ENCODE data around the gene HPSE2. TPM values are rescaled to one million over a fixed set of nuclear protein-coding genes. Genes with fewer than 3 reads are reported as not detected.

The HPSE2 gene
- total and polyA plus RNA-seq, 2 of the 13 experiments (the other 11 are each of a cell fraction or from before 2014, with no cell fraction given): 0.01 TPM; not detected in 1

- Histone ChIP-seq H3K79me2 (ENCODE audit: insufficient read depth, low read length) (no peaks in the 10 kb centered on the region), H4K20me1 (ENCODE audit: insufficient read depth, low read length) (no peaks in the 10 kb centered on the region), H3K27me3 (ENCODE audit: control insufficient read depth in 1 of 2, insufficient read depth in 2 of 2, low read length in 2 of 2) (peaks cover 8 to 57% of the 10 kb centered on the region in 2 experiments), H3K27ac (ENCODE audit: extremely low read length, insufficient read depth, low read length) (no peak overlapping the region), H3K36me3 (replicated peaks in 1 of 2; ENCODE audit: control insufficient read depth in 1 of 2, insufficient read depth in 2 of 2, low read length in 2 of 2) (no peaks in the 10 kb centered on the region), H3K9ac (ENCODE audit: insufficient read depth, low read depth, low read length) (no peak overlapping the region), H3K4me2 (ENCODE audit: low read depth, low read length) (no peak overlapping the region), H3K4me3 (replicated peaks in 1 of 3; ENCODE audit: insufficient read depth in 1 of 3, low read depth in 2 of 3, low read length in 3 of 3) (no peak overlapping the region), H2AFZ (ENCODE audit: low read length) (no peak overlapping the region), H3K4me1 (ENCODE audit: insufficient read depth, low read length) (no peaks in the 10 kb centered on the region), H3K9me3 (ENCODE audit: low read length) (no peaks in the 10 kb centered on the region)
- no TSS peak for BruUV-seq (replicated peaks)
- CTCF ChIA-PET (ENCODE audit: low intra/inter-chr PET ratio, low total read pairs): no interaction called here
- POLR2A ChIA-PET: no interaction called here
- no peak for TF ChIP-seq DPF2 (CRISPR knock-in tag; IDR thresholded peaks at IDR 0.05; ENCODE audit: borderline replicate concordance, low read depth)
- no peak for TF ChIP-seq THAP8 (CRISPR knock-in tag; IDR thresholded peaks at IDR 0.05; ENCODE audit: borderline replicate concordance)
- no peak for TF ChIP-seq ZNF335 (CRISPR knock-in tag; IDR thresholded peaks at IDR 0.05)
- no peak for TF ChIP-seq ELK4 (CRISPR knock-in tag; IDR thresholded peaks at IDR 0.05; ENCODE audit: borderline replicate concordance)
- no peak for TF ChIP-seq TAF1 (CRISPR knock-in tag; IDR thresholded peaks at IDR 0.05)
- no peak for TF ChIP-seq YY1 (IDR thresholded peaks at IDR 0.05; ENCODE audit: insufficient read depth, insufficient replicate concordance, low read depth, low read length)
- TF ChIP-seq, protein P1, sequence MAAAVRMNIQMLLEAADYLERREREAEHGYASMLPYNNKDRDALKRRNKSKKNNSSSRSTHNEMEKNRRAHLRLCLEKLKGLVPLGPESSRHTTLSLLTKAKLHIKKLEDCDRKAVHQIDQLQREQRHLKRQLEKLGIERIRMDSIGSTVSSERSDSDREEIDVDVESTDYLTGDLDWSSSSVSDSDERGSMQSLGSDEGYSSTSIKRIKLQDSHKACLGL (CRISPR knock-in tag; IDR thresholded peaks at IDR 0.05): no peak
- no peak for TF ChIP-seq KDM6A (CRISPR knock-in tag; IDR thresholded peaks at IDR 0.05; ENCODE audit: low read depth)
- WGBS (ENCODE audit: low lambda C conversion rate): 31% methylated on average over 22 of the region's 49 CpGs
- ATAC-seq (no peak), FAIRE-seq (no peak), DNase-seq (ENCODE audit: low spot score) (no peak)
- intact Hi-C loops (cut with micrococcal nuclease; ENCODE audit: unreplicated experiment) (no loop called here), in situ Hi-C loops (cut with HindIII; ENCODE audit: extremely low pct_ligation_motif_present, low pct_unique_long_range_greater_than_20kb) (no loop called here)
Observed at GRCh38 chr10:99232360-99232999, 3.2 kb downstream of the HPSE2 start.
